ENCODE results near the gene ZSWIM6. TPM values are rescaled to one million over a fixed set of nuclear protein-coding genes. Genes with fewer than 3 reads are reported as not detected.

Gene ZSWIM6
- polyA plus RNA-seq (2011; rRNA removed) (18.0 and 20.9 TPM in 2 replicates), polyA plus RNA-seq (2017; fragmentation: RNase III; extraction: RNeasy Plus Mini Kit Qiagen cat#74134 plus additional on column Dnase treatment) (8.4 to 9.6 TPM (median 8.9 TPM) in 3 replicates), polyA minus RNA-seq (2011; rRNA and poly(A)+ RNA removed) (43.5 and 50.0 TPM in 2 replicates)
- 8.2 and 11.4 TPM in 2 replicates for polyA plus RNA-seq (2012; cell fraction: cytosol; rRNA removed)
- polyA plus RNA-seq (2012; cell fraction: nucleus; rRNA removed) = 21.7 and 23.7 TPM in 2 replicates

GRCh38 chr5:61331407-61332357, at the start of gene ZSWIM6:
Gene ZSWIM6 (plus strand): TSS chr5:61332258. CDS start chr5:61332273, 15 bp downstream.
- peaks cover 42% of the 10 kb centered on the region for H3K4me1 ChIP-seq
- POLR2A ChIA-PET = interaction anchor here (0.5 to 3.9 kb wide), 44 partner anchors 11 to 648 kb away, joined by 3 to 124 read pairs (median 4); partner anchors contain the start of genes DEPDC1B and SMIM15
- peak within 1 kb of the TSS; percentile 93 for H3K4me2 ChIP-seq
- H3K27ac ChIP-seq = peak within 1 kb of the TSS; percentile 88 to 95
- peak; percentile 93 to 100 for DNase-seq (ENCODE audit: low read depth in 1 of 2, low spot score in 1 of 2)
- CTCF ChIA-PET = interaction anchor here (0.6 to 5.7 kb wide), 33 partner anchors 9 to 373 kb away, joined by 3 to 73 read pairs (median 5); partner anchors contain the start of gene SMIM15
- H3K4me3 ChIP-seq = peak within 1 kb of the TSS; percentile 95
- H3K9me3 ChIP-seq = no peaks in the 10 kb centered on the region
- 1% methylated on average over 18 of the region's 91 CpGs for WGBS (ENCODE audit: missing lambda C conversion rate)
- peak; percentile 63 to 74 for ATAC-seq
- FAIRE-seq = no peak
- TF ChIP-seq POLR2A (IDR thresholded peaks at IDR 0.05; ENCODE audit: low read length) (peak; percentile 93), HOXA7 (CRISPR knock-in tag; IDR thresholded peaks at IDR 0.05) (peak; percentile 27; the same call in 1 of the 2 replicates), CEBPB (IDR thresholded peaks at IDR 0.05) (no peak), ZSCAN20 (CRISPR knock-in tag; IDR thresholded peaks at IDR 0.05) (no peak), E2F6 (IDR thresholded peaks at IDR 0.05; ENCODE audit: borderline replicate concordance, low read depth) (no peak), JUNB (IDR thresholded peaks at IDR 0.05) (no peak), TP53 (CRISPR knock-in tag; IDR thresholded peaks at IDR 0.05) (no peak), EP300 (IDR thresholded peaks at IDR 0.05) (no peak), HOXB5 (CRISPR knock-in tag; IDR thresholded peaks at IDR 0.05) (no peak), RNF2 (IDR thresholded peaks at IDR 0.05; ENCODE audit: borderline replicate concordance, low read depth) (no peak), HMGXB4 (CRISPR knock-in tag; IDR thresholded peaks at IDR 0.05; ENCODE audit: borderline replicate concordance) (no peak), RFX5 (IDR thresholded peaks at IDR 0.05) (no peak), JUN (IDR thresholded peaks at IDR 0.05) (peak in 1 of 2 experiments; percentile 61; a peak in 3 of 5 replicates), ATOH8 (CRISPR knock-in tag; IDR thresholded peaks at IDR 0.05; ENCODE audit: low read depth) (no peak), CBX8 (IDR thresholded peaks at IDR 0.05) (no peak), ZFP36 (IDR thresholded peaks at IDR 0.05; ENCODE audit: borderline replicate concordance, partially characterized antibody) (peak; percentile 100), SMC3 (IDR thresholded peaks at IDR 0.05) (0 out of 3 replicates have a peak, but pooled peaks have one; percentile 24), ELK1 (IDR thresholded peaks at IDR 0.05; ENCODE audit: low read depth, low read length) (0 out of 2 replicates have a peak, but pooled peaks have one; percentile 22), POLR2AphosphoS2 (conservative IDR thresholded peaks at IDR 0.05; ENCODE audit: low read length) (no peak), NFE2L2 (conservative IDR thresholded peaks at IDR 0.05; ENCODE audit: low read length) (no peak), RCOR1 (IDR thresholded peaks at IDR 0.05; ENCODE audit: low read depth, low read length) (no peak), KDM5A (IDR thresholded peaks at IDR 0.05) (no peak), TFCP2L1 (CRISPR knock-in tag; IDR thresholded peaks at IDR 0.05) (0 out of 2 replicates have a peak, but pooled peaks have one; percentile 59), RARB (CRISPR knock-in tag; IDR thresholded peaks at IDR 0.05) (no peak)
- TF ChIP-seq, protein P1, sequence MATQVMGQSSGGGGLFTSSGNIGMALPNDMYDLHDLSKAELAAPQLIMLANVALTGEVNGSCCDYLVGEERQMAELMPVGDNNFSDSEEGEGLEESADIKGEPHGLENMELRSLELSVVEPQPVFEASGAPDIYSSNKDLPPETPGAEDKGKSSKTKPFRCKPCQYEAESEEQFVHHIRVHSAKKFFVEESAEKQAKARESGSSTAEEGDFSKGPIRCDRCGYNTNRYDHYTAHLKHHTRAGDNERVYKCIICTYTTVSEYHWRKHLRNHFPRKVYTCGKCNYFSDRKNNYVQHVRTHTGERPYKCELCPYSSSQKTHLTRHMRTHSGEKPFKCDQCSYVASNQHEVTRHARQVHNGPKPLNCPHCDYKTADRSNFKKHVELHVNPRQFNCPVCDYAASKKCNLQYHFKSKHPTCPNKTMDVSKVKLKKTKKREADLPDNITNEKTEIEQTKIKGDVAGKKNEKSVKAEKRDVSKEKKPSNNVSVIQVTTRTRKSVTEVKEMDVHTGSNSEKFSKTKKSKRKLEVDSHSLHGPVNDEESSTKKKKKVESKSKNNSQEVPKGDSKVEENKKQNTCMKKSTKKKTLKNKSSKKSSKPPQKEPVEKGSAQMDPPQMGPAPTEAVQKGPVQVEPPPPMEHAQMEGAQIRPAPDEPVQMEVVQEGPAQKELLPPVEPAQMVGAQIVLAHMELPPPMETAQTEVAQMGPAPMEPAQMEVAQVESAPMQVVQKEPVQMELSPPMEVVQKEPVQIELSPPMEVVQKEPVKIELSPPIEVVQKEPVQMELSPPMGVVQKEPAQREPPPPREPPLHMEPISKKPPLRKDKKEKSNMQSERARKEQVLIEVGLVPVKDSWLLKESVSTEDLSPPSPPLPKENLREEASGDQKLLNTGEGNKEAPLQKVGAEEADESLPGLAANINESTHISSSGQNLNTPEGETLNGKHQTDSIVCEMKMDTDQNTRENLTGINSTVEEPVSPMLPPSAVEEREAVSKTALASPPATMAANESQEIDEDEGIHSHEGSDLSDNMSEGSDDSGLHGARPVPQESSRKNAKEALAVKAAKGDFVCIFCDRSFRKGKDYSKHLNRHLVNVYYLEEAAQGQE (IDR thresholded peaks at IDR 0.05) = no peak
- TF ChIP-seq, protein P2, sequence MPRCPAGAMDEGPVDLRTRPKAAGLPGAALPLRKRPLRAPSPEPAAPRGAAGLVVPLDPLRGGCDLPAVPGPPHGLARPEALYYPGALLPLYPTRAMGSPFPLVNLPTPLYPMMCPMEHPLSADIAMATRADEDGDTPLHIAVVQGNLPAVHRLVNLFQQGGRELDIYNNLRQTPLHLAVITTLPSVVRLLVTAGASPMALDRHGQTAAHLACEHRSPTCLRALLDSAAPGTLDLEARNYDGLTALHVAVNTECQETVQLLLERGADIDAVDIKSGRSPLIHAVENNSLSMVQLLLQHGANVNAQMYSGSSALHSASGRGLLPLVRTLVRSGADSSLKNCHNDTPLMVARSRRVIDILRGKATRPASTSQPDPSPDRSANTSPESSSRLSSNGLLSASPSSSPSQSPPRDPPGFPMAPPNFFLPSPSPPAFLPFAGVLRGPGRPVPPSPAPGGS (IDR thresholded peaks at IDR 0.05) = peak; percentile 89; the same call in 2 of the 3 replicates
- TF ChIP-seq, protein P3, sequence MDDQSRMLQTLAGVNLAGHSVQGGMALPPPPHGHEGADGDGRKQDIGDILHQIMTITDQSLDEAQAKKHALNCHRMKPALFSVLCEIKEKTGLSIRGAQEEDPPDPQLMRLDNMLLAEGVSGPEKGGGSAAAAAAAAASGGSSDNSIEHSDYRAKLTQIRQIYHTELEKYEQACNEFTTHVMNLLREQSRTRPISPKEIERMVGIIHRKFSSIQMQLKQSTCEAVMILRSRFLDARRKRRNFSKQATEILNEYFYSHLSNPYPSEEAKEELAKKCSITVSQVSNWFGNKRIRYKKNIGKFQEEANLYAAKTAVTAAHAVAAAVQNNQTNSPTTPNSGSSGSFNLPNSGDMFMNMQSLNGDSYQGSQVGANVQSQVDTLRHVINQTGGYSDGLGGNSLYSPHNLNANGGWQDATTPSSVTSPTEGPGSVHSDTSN (IDR thresholded peaks at IDR 0.05) = 0 out of 2 replicates have a peak, but pooled peaks have one; percentile 15
